PFSK-1 (cell line): ENCODE measurements around the gene FUBP3.

Experiments
- POLR2AphosphoS5 ChIP-seq: IDR thresholded peaks from 2 replicates; pipeline ENCODE4 v1.6.1; 2012; ENCODE audit warnings: low read depth, mild to moderate bottlenecking, control low read depth, low read length, moderate library complexity
- REST ChIP-seq, 2 experiments: IDR thresholded peaks; 2 replicates each; pipeline versions ENCODE4 v1.6.1 to v1.8.0; 2011 to 2012; ENCODE audit warnings: low read depth in 2 of 2, low read length in 2 of 2, control low read depth in 1 of 2, inconsistent platforms in 1 of 2, mild to moderate bottlenecking in 1 of 2, moderate library complexity in 1 of 2; ENCODE audit not compliant: insufficient read depth in 1 of 2

GRCh38 chr9:130633336-130634190 lies 54.2 kb downstream of the FUBP3 start:
- TF ChIP-seq POLR2AphosphoS5 (no peak), REST (IDR thresholded peaks at IDR 0.05; ENCODE audit: insufficient read depth in 1 of 2, low read depth in 2 of 2, low read length in 2 of 2) (no peak)
